PC-3 (cell line): Measurements from ENCODE around the gene KLF16.

Source experiments
- CTCF ChIP-seq: fragments of 300-600 bp; sonication (generic); conservative IDR thresholded peaks from 2 replicates; pipeline ENCODE4 v1.5.1; 2017; ENCODE audit warnings: antibody characterized with exemption, low read depth, mild to moderate bottlenecking, low read length
- EZH2 ChIP-seq: fragments of 300-600 bp; sonication (generic); IDR thresholded peaks from one replicate; pipeline ENCODE4 v1.6.1; 2017; ENCODE audit warnings: antibody characterized with exemption, mild to moderate bottlenecking, low read length; ENCODE audit not compliant: unreplicated experiment

- TF ChIP-seq CTCF (no peak), EZH2 (no peak)
These were observed 9.3 kb downstream of the KLF16 start for GRCh38 chr19:1854039-1854541.
